T-helper 2 cell (primary cell): Measurements from ENCODE around the gene CDC20B.
"Not testable (repeated sequence)": the region's sequence is repeated elsewhere in the genome, so short reads cannot be mapped to it uniquely, and the experiment has no call there.

Experiments used
- DNase-seq, 5 experiments: peaks; one replicate each; pipeline versions ENCODE4 v3.0.0 to v3.0.0-alpha.2; 2012 to 2022

CDC20B gene

GRCh38 chr5:55160493-55161209 is 12.3 kb downstream of the CDC20B start:
- no peak for DNase-seq

GRCh38 chr5:55159763-55160492 is 13.0 kb downstream of the CDC20B start, which contains the start of gene GPX8:
GPX8 (plus strand) TSS chr5:55160171; CDS start chr5:55160193, 22 bp downstream.
- DNase-seq, result peak in 2 of 5 experiments; percentile 14 to 68

GRCh38 chr5:55154873-55155272 is 18.1 kb downstream of the CDC20B start:
- DNase-seq, result no peak

- DNase-seq, result no peak
Measured at GRCh38 chr5:55151923-55152842, 20.8 kb downstream of the CDC20B start.

GRCh38 chr5:55149308-55149795 is 23.6 kb downstream of the CDC20B start:
- DNase-seq, result peak in 1 of 5 experiments; percentile 28

- peak; percentile 30 to 91 (median 69) for DNase-seq
Measured at GRCh38 chr5:55146543-55147151, 26.3 kb downstream of the CDC20B start.

- DNase-seq, result no peak
Measured at GRCh38 chr5:55146080-55146479, 26.9 kb downstream of the CDC20B start.

GRCh38 chr5:55143624-55144023 is 29.4 kb downstream of the CDC20B start:
- DNase-seq, result no peak

- DNase-seq, result peak in 1 of 5 experiments; percentile 94
Measured at GRCh38 chr5:55141945-55142690, 30.9 kb downstream of the CDC20B start.

GRCh38 chr5:55140908-55141665 is 31.9 kb downstream of the CDC20B start:
- no peak for DNase-seq

- DNase-seq, result no peak
Measured at GRCh38 chr5:55136521-55136920, 36.5 kb downstream of the CDC20B start.

GRCh38 chr5:55134053-55134722 is 38.8 kb downstream of the CDC20B start:
- DNase-seq, result peak in 2 of 5 experiments; percentile 4 to 95

GRCh38 chr5:55123365-55123764 is 49.6 kb downstream of the CDC20B start:
- no peak for DNase-seq

- no peak for DNase-seq
Measured at GRCh38 chr5:55114061-55114460, 58.9 kb downstream of the CDC20B start.

- DNase-seq, result no peak
Measured at GRCh38 chr5:55113327-55113726, 59.6 kb downstream of the CDC20B start.

GRCh38 chr5:55110217-55110616 is 62.8 kb downstream of the CDC20B start:
- DNase-seq, result no peak

GRCh38 chr5:55108661-55109060 is 64.3 kb downstream of the CDC20B start:
- DNase-seq, result no peak

- DNase-seq, result not testable (repeated sequence)
Measured at GRCh38 chr5:55105976-55106375, 67.0 kb downstream of the CDC20B start.

GRCh38 chr5:55104946-55105701 is 67.9 kb downstream of the CDC20B start:
- peak in 1 of 5 experiments; percentile 61 for DNase-seq
